Measurements from ENCODE around the gene XRCC3.

GRCh38 chr14:103753774-103754173 lies 38.5 kb upstream of the XRCC3 start:
- TF ChIP-seq ZNF274 (IDR thresholded peaks at IDR 0.05; ENCODE audit: low read length) (no peak), ZNF274 (tag by site-specific recombination; IDR thresholded peaks at IDR 0.05; ENCODE audit: borderline replicate concordance) (no peak), ZBTB10 (tag by site-specific recombination; IDR thresholded peaks at IDR 0.05) (no peak), ZNF777 (tag by site-specific recombination; IDR thresholded peaks at IDR 0.05; ENCODE audit: borderline replicate concordance) (no peak), ZNF302 (tag by site-specific recombination; IDR thresholded peaks at IDR 0.05; ENCODE audit: low read depth) (no peak), REST (tag by site-specific recombination; IDR thresholded peaks at IDR 0.05) (no peak), ATF2 (tag by site-specific recombination; IDR thresholded peaks at IDR 0.05; ENCODE audit: low read depth) (no peak), CTCF (tag by site-specific recombination; IDR thresholded peaks at IDR 0.05) (no peak), ZNF555 (tag by site-specific recombination; conservative IDR thresholded peaks at IDR 0.05) (no peak), ZNF639 (tag by site-specific recombination; IDR thresholded peaks at IDR 0.05) (no peak), ZNF645 (tag by site-specific recombination; IDR thresholded peaks at IDR 0.05) (no peak)

All from HEK293 (cell line).